NCI-H128 (cell line): ENCODE data around the gene MAP3K14.
"Not testable (repeated sequence)": the region's sequence is repeated elsewhere in the genome, so short reads cannot be mapped to it uniquely, and the experiment has no call there.

Experiments
- DNase-seq: peaks from one replicate; lab custom pipeline; 2025; ENCODE audit not compliant: unreplicated experiment; lab: John Stamatoyannopoulos, UW

Gene MAP3K14

DNA sequence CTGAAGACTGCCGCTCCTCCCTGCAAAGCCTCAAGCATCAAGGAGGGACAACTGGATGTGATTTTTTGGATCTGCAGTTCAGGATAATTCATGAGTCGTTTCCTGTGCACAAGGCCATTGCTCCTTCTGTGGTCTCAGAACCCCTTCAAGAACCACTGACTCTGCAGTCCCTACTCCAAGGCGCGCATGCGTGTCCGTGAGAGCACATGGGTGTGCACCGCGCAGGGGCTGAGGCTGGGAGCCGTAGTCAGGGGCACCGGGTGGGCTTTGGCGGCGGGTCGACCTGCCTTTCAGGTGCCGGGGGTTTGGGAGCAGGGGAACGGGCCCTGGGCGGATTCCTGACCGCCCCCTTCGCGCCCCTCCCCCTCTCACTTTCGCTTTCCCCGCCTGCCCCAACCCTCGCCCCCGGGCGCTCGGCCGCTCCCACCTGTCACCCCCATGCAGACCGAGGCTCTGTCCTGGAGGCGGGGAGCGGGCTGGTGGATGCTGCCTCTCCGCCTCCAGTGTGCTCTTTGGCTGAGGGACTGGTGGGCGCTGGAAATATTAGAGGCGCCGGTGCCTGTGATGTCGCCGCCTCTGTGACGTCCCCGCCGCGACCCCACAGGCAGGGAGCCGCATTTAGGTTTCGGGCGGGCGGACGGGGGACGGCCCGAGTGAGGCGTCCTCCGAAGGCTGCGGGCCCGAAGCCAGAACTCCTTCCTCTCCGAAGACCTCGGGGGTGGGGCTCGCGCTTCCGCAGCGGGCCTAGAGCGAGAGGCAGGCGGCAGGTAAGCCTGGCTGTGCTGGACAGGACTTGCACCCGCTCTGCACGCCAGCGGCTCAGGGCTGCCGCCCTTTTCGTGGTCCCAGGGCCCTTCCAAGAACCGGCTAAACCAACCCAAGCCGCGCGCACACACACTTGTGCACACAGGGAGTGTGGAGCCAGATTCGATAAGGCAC is 55.0 kb downstream of the MAP3K14 start, which contains the start of gene SPATA32:
SPATA32 (minus strand) TSS at position 518 of the 939 bp plus-strand sequence; CDS start at position 440, 78 bp downstream.
- no peak for DNase-seq

DNA sequence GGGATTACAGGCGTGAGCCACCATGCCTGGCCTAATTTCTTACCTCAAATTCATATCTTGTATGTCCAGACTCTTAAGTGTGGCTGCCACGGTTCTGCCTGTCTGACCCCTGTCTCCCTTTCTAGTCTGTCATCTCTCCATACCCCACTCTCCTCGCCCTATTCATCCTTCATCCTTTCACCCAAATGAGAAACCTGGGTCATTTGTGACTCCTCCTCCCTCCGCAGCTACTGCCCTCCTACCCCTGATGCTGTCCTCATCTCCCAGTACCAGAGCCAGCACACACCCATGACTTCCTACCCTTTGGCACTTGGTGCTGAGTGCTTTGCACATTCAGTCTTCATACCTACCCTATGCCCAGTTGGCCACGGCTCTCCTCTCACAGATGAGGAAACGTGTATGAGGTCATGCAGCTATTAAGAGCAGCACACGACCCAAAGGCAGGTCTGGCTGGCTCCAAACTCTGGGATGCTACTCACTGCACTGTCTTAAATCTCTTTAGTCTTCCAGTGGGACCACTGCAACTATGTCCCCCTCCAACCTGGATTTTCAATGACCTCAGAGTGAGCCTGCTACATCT is 56.5 kb downstream of the MAP3K14 start:
- no peak for DNase-seq

DNA sequence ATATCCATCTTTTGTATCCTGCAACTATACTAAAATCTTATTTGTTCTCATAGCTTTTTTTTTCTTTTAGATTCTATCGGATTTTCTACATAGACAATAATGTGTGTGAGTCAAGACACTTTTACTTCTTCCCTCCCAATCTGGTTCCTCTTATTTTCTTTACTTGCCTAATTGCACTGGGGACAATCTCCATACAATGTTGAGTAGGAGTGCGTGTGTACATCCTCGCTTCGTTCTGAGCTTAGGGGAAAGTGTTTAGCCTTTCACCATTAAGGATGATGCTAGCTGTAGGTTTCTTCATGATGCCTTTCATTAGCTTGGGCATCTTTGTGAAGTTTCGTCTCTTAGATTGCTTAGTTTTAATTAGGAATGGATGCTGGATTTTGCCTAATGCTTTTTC is 57.8 kb downstream of the MAP3K14 start:
- no peak for DNase-seq

DNA sequence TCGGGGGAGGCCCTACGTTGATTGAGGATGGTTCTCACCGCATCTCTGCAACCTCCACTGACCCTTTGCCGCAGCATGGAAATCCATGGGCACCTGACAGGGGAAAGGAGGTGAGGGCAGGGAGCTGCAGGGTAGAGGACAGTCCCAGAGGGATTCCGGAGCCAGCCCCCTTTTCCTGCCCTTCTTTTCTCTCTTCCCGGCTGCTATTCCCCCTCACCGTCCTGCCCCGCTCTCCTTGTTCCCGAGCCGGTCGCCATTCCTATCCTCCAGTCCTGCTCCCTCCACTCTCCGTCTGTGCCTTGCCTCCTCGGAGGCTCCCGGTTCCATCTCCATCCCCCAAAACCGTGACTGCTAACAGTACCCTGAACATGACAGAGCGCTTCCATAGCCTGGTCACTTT is 59.7 kb downstream of the MAP3K14 start:
- no peak for DNase-seq

DNA sequence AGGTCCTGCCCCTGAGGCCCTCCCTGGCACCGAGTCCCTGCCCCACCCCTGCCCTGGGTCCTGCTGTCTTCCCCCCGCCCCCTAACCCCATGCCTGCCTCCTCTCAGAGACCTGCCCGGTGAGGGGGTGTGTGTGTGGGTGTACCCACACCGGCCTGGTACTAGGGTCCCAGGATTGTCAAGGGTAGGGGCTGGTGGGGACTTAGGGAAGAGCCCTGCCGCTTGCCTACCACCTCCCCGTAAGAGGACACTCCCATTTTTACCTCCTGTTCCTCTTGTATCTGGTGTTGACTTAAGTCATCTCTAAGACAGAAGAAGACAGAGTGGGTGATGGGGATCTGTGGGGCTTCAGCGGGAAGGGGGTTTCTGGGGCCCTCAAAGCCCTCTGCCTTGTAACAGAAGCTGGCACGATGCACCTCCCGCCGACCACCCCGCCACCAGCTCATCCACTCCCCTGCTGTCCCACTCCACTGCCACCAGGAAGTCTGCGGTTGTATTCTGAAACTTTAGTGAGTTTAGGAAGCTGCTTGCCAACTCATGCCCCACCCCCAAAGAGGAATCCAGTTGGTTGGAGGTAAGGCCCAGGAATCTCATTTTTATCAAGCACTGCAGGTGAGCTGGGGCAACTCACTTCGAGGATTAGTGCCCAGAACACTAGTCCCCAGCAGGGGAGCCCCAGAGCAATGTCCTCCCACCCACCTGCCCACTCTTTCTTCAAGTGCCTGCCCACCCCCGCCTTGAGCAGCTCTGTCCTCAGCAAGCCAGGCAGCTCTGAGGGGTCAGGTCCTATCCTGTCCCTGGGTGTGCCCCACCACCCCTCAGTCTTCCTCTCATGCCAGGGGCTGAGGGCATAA is 60.5 kb downstream of the MAP3K14 start:
- no peak for DNase-seq

DNA sequence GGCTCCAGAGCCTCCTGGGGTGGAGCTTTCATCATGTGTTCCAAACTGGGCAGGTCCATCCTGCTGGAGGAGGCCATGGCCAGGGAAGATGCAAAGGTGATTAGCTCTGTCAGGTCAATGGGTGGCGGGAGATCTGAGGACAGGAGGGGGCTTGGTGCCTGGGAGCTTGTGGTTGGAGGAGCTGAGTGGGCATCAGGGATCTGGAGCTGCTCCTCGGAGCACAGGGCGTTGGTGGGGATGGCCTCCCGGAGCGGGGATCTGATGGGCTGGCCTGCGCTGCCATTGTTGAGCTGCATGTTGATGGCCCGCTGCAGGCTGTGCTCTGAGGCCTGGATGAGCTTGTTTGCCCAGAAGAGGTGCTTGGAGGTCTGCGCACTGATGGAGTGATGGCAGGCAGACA is 61.5 kb downstream of the MAP3K14 start:
- DNase-seq = no peak

DNA sequence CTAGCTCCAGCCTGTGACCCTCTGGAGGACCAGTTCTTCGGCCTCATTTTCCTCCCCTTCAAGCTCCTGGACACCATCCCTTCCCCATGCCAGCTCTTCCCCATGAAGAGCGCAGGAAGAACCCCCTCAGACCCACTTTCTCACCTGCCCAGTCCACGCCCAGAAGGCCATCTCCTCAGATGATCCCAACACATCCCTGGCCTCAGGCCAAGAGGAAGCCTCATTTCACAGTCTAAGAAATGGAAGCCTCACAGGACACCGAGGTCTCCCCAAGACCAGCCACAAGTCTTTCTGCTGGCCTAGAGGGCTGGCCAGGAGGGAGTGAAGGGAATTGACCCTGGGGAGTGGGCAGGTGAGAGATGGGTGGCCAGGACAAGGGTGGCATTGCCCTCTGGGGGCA is 62.9 kb downstream of the MAP3K14 start:
- no peak for DNase-seq

DNA sequence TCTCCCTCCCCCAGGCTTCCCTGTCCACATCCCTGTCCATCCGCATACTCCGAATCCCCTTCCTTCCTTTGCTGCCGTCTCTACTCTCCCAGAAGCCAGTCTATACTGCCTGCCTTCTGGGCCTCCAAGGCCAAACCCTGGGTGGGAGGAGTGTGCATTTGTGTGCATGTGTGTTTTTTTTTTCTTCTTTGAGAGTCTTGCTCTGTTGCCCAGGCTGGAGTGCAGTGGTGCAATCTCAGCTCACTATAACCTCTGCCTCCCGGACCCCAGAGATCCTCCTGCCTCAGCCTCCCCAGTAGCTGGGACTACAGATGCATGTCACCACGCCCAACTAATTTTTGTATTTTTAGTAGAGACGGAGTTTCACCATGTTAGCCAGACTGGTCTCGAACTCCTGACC is 63.6 kb downstream of the MAP3K14 start:
- not testable (repeated sequence) for DNase-seq

DNA sequence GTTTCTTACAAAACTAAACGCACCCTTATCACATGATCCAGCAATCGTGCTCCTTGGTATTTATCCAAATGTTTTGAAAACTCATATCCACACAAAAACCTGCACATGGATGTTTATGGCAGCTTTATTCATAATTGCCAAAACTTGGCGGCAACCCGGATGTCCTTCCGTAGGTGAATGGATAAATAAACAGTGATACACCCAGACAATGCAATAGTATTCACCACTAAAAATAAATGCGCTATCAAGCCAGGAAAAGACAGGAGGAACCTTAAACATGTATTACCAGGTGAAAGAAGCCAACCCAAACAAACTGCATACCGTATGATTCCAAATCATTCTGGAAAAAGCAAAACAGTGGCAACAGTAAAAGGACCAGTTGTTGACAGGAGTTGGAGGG is 64.9 kb downstream of the MAP3K14 start:
- DNase-seq = no peak

DNA sequence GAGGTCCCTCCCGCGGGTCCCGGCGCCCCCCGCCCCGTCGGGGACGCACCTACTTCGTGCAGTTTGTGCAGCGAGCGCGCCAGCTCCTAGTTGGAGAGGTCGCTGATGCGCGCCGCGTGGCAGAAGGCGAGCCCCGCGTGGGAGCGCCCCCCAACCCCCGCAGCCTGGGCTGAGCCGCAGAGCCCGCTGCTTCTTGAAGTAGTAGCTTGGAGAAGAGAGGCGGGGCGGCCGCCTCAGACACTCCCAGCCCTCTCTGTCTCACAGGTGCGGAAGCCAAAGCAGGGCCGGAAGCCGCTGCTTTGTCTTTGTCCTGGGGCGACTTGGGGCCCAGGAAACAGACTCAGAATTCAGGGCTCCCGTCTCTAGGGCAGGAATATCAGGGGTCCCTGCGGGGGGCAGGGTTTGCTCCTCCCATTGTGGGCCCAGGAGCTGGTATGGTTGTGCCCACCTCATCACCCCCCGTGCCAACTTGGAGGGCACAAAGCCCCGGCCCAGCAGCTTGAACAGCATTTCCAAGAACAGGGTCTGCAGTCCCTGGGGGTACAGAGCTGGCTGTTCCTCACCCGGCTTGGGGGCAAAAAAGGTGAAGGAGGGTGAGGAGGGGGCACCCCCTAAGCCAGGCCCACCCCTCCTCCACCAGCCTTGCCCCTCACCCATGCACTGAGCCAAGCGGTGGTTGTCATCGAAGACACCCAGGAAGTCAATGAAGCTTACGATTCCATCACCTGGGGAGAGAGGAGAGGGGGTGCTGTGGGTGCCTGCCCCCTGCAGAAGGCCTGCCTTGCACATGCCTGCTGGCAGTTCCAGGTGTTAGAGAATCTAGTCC is 68.5 kb downstream of the MAP3K14 start:
- no peak for DNase-seq

DNA sequence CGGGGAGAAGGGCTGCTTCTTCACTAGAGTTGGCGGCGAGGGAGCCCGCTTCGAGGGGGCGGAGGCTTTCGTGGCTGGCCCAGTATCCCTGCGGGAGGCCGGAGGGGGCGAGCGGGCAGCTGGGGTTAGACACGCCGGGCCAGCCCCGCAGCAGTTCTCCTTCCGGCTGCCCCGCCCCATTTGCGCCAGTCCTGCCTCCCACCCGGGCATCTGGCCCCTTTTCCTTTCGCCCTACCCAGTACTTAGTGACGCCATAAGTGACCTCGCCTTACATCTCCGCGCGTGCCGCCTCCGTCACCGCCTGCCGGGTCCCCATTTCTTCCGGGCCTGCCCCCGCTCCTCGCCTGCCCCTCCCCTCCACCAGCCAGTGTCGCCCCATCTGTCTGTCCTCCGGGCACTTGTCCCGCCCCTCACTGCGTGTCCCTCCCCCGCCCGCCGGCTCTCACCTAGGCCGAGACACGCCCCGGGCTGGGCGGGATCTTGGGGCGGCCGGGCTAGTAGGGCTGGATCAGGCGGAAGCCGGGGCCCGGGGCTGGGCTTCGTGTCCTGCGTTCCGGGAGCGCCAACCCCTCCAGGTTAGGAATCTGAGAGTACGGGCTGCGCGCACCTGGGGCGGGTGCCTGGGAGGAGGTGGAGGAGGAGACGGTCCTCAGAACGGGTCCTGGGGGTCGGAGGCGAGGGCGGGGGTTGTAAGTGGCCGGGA is 69.2 kb downstream of the MAP3K14 start:
- DNase-seq = peak; percentile 82

DNA sequence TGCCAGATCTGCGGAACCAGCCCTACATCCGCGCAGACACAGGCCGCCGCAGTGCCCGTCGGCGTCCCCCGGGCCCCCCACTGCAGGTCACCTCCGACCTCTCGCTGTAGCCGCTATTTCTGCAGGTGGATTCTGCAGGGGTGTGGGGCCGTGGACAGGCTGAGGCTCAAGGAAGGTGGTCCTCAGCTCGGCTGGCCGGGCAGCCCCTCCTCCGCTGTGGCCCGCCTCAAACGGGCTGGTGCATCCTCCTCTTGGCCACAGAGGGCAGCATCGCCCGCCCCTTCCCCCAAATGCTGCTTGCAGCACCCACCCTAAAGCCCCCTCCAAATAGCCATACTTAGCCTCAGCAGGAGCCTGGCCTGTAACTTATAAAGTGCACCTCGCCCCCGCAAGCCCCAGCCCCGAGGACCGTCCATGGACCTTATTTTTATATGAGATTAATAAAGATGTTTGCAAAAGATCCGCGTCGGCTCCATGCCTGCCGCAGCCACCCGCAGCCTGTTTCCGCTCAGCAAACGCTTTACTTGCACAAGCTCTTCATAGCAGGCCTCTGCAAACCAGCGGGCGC is 69.9 kb downstream of the MAP3K14 start:
- DNase-seq = no peak

DNA sequence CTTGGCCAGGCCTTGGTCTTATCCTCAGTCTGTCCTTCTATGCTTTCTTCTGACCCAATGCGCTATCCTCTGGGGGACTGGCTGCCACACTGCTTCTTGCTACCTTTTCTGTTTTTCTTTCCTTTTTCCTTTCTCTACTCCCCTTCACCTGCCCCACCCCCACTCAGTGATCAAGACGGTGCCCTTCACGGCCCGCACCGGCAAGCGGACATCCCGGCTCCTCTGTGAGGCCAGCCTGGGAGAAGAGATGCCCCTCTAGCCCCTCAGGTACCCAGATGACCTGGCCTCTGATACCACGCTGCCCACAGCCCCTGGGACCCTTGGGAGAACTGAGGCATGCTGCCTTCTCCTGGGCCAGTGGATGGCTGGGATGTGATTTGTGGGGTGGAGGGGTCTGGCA is 70.5 kb downstream of the MAP3K14 start:
- DNase-seq = no peak

DNA sequence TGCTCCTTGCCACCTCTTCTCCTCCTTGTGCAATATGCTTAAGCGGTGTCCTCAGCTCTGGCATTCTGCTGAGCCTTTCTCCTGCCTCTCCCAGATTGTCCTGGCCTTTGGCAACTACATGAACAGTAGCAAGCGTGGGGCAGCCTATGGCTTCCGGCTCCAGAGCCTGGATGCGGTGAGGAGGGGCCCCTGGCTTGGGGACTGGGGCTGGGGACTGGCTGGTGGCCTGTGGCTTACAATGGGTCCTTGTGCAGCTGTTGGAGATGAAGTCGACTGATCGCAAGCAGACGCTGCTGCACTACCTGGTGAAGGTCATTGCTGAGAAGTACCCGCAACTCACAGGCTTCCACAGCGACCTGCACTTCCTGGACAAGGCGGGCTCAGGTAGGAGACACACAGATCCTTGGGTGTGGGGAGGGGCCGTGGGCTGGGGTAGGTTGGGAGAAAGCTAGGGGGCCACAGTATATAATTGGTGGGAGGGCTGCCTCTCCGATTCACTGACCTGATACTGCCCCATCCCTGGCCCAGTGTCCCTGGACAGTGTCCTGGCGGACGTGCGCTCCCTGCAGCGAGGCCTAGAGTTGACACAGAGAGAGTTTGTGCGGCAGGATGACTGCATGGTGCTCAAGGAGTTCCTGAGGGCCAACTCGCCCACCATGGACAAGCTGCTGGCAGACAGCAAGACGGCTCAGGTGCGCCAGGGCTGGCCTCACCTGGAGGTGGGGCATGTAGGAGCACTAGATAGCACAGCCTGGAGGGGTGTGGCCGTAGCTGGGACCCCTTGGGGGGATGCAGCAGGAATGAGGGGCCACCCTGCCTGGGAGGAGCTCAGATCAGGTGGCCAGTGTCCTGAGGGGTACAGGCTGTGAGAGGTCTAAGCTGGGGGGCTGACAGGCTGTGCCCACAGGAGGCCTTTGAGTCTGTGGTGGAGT is 71.8 kb downstream of the MAP3K14 start:
- DNase-seq = no peak

DNA sequence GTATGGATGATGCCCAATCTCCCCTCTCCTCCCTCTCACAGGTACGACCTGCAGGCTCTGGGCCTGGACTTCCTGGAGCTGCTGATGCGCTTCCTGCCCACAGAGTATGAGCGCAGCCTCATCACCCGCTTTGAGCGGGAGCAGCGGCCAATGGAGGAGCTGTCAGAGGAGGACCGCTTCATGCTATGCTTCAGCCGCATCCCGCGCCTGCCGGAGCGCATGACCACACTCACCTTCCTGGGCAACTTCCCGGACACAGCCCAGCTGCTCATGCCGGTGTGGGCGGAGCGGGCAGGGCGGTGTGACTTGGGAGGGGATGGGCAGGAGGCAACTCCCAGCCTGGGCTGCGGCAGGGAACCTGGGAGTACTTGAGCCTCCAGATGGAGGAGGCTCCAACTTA is 73.1 kb downstream of the MAP3K14 start:
- DNase-seq = no peak

DNA sequence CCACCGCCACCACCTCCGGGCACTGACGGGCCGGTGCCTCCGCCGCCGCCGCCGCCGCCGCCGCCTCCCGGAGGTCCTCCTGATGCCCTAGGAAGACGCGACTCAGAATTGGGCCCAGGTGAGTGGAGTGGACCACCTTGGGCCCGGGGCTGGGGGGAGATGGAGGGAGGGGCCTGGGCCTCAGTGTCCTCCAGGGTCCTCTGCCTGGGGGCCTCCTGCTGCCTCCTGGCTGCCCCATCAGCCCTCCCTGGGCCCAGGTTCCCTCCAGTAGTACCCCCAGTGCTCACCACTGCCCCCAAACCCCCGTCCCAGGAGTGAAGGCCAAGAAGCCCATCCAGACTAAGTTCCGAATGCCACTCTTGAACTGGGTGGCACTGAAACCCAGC is 74.8 kb downstream of the MAP3K14 start:
- no peak for DNase-seq

DNA sequence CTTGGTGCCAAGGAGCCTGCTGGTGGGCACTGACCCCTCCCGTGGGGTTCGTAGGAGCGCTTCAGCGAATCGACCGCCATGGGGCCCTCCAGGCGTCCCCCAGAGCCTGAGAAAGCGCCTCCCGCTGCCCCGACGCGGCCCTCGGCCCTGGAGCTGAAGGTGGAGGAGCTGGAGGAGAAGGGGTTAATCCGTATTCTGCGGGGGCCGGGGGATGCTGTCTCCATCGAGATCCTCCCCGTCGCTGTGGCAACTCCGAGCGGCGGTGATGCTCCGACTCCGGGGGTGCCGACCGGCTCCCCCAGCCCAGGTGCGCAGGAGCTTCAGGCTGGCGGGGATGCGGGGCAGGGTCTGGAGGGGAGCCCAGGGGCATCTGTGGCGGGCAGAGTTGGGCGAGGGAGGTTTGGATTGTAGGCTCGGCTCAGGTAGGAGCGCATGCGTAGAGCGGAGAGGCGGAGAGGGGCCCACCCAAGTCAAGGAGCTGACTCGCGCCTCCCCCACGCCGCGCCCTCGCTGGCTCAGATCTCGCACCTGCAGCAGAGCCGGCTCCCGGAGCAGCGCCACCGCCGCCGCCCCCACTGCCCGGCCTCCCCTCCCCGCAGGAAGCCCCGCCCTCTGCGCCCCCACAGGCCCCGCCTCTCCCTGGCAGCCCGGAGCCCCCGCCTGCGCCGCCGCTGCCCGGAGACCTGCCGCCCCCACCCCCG is 75.3 kb downstream of the MAP3K14 start:
- peak; percentile 20 for DNase-seq

DNA sequence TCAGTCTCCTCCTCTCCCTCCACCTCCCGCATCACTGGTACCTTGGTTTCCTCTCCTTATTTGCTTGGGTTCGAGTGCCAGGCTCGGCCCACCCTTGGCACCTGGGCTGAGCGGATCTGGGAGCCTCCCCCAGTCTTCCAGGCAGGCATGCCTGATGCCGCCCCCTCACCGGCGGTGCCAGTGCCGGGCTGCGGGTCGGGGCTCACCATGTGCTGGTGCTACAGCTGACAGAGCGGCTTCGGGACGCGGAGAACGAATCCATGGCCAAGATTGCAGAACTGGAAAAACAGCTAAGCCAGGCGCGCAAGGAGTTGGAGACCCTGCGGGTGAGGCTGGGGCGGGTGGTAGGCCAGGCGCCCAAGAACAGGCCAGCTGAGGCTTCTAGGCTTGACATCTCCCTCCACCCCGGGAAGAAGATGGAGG is 75.9 kb downstream of the MAP3K14 start:
- DNase-seq = no peak
